Nucleus accumbens (tissue), 56 donors: Measurements from ENCODE around the gene NWD2.

Experiments used
- DNase-seq, 56 donors: peaks; one replicate each; lab custom pipeline; 2025; lab: John Stamatoyannopoulos, UW

Gene NWD2

GRCh38 chr4:37279121-37279520 is 34.6 kb downstream of the NWD2 start:
- no peak for DNase-seq

DNA sequence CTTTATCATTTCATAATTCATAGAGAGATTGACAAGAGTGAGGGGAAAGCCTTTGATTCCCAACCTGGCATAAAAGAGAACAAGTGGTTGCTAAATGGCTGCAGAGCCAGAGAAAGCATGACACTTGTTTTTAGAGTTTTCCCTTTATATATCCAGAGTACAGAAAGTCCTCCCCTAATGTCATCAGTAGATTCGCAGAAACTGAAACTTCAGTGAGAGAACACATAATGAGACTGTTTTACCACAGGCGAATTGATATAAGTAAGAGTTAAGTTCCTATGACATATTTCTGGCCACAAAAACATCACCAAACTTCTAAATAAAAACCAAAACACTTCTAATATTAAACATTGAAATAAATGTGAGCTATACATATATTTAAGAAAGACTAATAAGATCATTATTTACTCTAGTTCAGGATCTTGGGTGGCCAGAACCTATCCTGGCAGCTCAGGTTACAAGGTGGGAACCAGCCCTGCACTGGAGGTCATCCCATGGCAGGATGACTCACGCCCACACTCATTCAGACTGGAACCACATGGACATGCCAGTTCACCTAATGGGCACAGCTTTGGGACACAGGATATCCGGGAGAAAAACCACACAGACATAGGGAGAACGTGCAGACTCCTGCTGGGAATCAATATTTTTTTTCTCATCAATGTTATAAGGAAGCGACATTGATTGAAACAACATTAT is 35.5 kb downstream of the NWD2 start:
- no peak for DNase-seq

DNA sequence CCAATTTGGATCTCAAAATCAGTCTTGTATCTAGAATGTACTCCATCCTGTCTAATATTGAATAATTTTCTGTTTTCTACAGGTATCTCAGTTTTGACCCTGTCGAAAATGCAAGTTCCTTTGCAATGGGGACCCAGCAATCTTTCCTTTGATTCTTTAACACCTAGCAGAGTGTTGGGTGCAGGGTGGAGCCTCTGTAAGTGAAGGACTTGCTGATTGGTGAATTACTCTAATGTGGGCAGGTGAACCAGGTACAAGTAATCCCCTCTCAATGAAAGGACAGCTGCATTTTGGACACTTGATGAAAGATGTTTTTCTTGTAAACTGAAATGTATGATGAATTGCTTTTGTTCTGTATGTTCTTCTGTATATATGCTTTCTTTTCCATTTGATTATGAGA is 54.9 kb downstream of the NWD2 start:
- DNase-seq = no peak

GRCh38 chr4:37304612-37305011 is 60.1 kb downstream of the NWD2 start:
- no peak for DNase-seq

- no peak for DNase-seq
Observed at GRCh38 chr4:37305984-37306383, 61.4 kb downstream of the NWD2 start.

GRCh38 chr4:37317104-37317643 is 72.6 kb downstream of the NWD2 start:
- no peak for DNase-seq

DNA sequence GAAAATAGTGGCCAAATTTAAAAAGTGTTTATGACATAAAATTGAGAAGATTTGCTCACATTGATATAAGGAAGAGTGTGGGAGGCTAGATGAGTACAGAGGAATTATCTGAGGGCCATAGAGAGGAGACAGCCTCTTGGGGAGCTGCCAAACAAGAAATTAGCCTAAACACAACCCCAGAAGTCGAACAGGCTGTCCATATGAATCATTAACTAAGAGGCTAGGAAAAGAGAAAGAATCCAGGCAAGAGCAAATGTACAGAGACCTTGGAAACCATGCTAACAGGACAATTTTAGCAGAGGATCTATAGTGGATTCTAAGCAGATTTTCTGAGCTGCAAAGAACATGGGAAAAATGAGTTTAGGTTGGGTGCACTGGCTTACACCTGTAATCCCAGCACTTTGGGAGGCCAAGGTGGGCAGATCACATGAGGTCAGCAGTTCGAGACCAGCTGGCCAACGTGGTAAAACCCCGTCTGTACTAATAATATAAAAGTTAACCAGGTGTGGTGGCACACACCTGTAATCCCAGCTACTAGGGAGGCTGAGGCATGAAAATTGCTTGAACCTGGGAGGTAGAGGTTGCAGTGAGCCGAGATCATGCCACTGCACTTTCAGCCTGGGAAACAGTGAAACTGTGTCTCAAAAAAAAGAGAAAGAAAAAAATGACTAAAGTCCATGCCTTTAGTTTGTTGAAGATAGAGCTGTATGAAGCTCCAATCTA is 76.1 kb downstream of the NWD2 start:
- no peak for DNase-seq

- DNase-seq = no peak
Observed at GRCh38 chr4:37322122-37322521, 77.6 kb downstream of the NWD2 start.

DNA sequence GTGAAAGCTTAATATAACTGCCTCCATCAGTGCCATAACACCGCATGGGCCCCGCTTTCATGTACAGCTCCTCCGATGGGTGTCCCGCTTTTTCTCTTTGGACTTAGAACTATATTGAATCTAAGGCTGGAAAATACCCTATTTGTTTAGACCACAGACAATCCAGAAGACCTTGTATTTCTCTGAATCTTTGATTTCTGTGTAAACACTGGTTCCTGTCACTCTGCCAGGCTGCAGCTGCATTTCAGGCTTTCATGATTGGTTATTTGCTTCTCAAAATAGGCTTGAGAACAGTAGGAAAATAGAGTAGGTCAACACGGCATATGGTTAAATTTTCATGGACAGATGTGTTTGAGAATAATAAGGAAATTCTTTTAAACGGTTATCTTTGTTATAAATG is 80.0 kb downstream of the NWD2 start:
- DNase-seq = peak in 22 of 56 donors; percentile 1 to 56 (median 6)

DNA sequence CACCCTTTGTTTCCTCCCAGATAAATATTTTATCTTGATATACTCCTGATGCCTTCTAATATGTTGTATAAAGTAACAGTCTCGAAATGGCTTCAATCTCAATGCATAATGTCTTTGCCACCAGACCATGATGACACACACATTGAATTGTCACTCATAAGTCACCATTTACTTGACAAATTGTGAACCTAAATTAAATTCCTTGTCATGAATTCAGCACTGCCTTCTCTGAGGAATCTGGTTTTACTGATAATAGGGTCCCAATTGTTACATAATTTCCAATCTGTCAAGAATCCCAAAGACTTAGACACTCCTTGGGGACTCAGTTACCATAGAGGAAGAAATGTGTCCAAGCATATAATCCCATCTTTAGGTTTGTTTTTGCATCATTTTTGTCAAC is 82.3 kb downstream of the NWD2 start:
- no peak for DNase-seq

GRCh38 chr4:37338972-37339371 is 94.4 kb downstream of the NWD2 start:
- DNase-seq = no peak

GRCh38 chr4:37358748-37359147 is 114.2 kb downstream of the NWD2 start:
- DNase-seq = no peak

DNA sequence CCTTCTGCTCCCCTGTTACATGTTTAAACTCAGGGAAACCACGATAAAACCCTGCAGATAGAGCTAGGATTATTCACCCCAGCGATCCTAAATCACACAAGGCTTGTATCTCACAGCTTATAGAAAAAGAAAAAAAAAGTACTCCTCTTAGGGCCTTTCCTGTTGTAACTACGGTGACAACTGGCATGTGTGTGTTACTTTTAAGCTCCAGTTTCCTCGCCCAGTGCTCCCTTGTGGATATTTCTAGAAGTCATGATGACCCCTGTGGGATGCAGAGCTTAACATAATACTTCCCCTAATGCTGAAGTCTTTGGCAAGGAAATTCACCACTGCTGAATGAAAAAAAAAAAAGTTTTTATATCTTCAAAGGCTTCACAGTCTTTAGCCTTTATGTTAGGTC is 114.7 kb downstream of the NWD2 start:
- no peak for DNase-seq

DNA sequence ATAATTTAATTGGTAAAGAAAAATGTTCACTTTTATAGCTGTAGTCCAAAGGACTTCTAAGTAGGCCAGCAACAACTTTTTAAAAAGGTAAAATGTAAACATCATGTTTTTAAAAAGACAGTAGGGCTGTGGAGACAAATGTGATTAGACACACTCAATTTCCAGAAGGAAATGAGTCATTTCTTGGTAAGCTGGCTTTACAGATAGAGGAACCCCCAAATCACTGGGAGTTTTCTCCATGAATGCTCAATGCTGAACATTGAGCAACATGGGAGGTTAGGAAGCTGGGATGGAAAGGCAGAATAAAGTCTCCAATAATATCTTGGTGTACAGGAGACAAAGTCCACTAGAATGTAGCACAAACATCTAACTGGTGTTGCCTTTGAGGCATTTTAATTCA is 121.3 kb downstream of the NWD2 start:
- DNase-seq = no peak

GRCh38 chr4:37367901-37368300 is 123.4 kb downstream of the NWD2 start:
- no peak for DNase-seq

DNA sequence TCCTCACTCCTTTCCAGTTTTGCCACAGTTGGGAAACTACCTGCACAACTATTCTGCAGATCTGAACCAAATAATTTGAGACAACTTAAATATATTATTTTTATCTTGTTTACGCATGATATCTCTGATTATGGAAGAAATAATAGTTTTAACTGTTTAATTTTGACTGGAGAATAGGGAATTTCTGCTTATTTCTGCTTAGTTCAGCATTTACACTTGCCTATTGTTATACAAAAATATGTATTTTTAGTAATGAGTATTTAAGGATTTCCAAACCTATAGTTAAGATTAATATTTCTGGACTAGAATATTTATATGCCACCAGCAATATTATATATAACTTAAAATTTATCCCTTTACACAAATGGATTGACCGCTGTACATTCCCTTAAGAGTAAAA is 125.5 kb downstream of the NWD2 start:
- DNase-seq = no peak

DNA sequence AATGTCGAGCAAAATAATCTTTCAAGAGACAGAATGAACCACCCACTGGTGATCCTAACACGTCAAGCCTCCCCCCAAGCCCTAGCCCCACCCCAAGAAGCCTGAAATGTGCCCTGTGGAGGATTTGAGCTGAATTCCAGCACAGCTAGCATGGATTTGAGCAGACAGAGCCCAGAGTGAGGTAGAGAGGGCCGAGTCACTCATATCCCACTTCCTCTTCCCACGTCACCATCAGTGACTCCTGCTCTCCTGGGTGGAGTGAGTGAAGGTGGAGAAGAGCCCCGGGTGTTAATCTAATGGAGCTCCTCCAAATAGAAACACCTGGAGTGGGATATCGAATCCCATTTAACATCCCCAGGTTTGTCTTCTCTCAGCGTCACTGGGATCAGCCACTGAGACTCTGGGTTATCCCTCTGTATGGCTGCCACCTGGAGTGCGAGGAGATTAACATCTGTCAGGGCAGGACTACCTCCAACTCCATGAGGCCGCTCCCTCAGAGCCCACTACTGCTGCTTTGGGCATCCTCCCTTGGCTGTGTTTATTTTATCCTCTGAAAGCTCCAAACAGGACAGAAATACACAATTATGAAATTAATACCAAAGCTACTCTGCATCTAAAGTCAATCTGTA is 136.6 kb downstream of the NWD2 start:
- no peak for DNase-seq

DNA sequence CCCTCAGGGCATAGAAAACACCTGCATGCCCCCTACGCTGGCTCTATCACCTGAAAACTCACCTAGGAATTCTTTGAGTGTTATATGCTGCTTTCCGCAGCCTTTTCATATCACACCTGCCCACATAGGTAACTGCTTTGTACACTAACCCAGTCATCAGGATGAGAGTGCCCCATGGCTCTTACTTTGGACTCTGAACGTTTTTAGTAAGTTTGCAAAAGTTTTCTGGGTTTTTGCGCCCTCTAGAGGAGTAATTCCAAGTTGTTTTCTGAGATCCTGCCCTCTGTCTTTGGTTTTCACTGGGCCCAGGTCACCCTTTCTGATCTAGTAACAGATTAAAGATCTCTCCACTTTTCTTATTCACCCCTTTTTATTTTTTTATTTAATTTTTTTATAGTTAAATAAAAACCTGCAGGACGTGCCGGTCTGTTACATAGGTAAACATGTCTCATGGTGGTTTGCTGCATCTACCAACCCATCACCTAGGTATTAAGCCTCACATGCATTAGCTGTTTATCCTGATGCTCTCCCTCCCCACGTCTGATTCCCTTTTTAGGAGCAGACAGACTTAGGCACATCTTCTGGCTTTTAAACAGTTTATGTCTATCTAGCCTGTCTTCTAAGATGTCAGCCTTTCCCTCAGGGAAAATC is 139.2 kb downstream of the NWD2 start:
- DNase-seq = peak in 3 of 56 donors; percentile 2 to 24 (median 4)

- no peak for DNase-seq
Observed at GRCh38 chr4:37385424-37385823, 140.9 kb downstream of the NWD2 start.

DNA sequence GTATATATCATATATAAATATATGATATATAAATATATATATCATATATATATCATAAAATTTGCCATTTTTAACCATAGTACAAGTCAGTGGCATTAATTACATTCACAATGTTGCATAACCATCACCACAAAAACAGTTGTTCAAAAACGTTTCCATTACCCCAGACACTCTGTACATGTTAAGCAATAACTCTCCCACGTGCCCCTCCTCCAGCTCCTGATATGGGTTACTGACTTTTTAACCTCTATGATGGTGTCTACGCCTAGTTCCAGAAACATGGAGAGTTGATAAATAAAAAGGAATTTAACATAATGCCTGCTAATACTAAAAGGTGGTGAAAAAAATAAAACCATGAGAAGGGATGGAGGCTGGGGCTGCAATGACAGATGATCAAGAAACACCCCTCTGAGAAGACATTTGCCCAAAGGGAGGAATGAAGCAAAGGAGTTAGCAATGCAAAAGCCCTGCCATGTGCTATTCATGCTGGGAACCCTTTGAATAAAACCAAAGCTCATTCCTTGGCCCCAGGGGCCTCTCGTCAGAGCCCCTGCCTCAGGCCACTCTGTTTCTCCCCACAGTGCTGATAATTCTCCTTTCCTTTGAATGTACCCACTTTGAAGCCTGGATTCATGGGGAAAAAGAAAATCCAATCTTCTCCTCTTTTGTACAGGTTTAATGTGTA is 144.3 kb downstream of the NWD2 start:
- DNase-seq = no peak
